ENCODE results near the gene TBX2.

TBX2 gene

GRCh38 chr17:61403801-61404662 lies 4.4 kb downstream of the TBX2 start:
- no peak for DNase-seq

- no peak for DNase-seq
Observed at GRCh38 chr17:61404663-61404912, 4.9 kb downstream of the TBX2 start.

GRCh38 chr17:61404913-61405685 lies 5.5 kb downstream of the TBX2 start:
- no peak for DNase-seq

- no peak for DNase-seq
Observed at GRCh38 chr17:61405686-61406536, 6.3 kb downstream of the TBX2 start.

GRCh38 chr17:61406537-61406845 lies 6.8 kb downstream of the TBX2 start:
- DNase-seq: no peak

GRCh38 chr17:61406971-61407911 lies 7.6 kb downstream of the TBX2 start:
- DNase-seq: no peak

- no peak for DNase-seq
Observed at GRCh38 chr17:61408151-61409041, 8.8 kb downstream of the TBX2 start.

- no peak for DNase-seq
Observed at GRCh38 chr17:61409301-61410112, 9.9 kb downstream of the TBX2 start.

GRCh38 chr17:61410141-61411010 lies 10.7 kb downstream of the TBX2 start:
- peak; percentile 66 for DNase-seq

GRCh38 chr17:61411011-61411260 lies 11.3 kb downstream of the TBX2 start:
- no peak for DNase-seq

GRCh38 chr17:61411261-61412142 lies 11.9 kb downstream of the TBX2 start:
- no peak for DNase-seq

- peak; percentile 65 for DNase-seq
Observed at GRCh38 chr17:61412143-61412859, 12.7 kb downstream of the TBX2 start.

GRCh38 chr17:61412860-61413660 lies 13.4 kb downstream of the TBX2 start:
- DNase-seq: no peak

- DNase-seq: no peak
Observed at GRCh38 chr17:61413661-61414126, 14.1 kb downstream of the TBX2 start.

- no peak for DNase-seq
Observed at GRCh38 chr17:61414141-61414935, 14.7 kb downstream of the TBX2 start.

- DNase-seq: no peak
Observed at GRCh38 chr17:61414936-61415251, 15.3 kb downstream of the TBX2 start.

Data from CD4-positive, alpha-beta T cell treated with Interleukin-4 for 4 hours (primary cell).